HG02798 (cell line): ENCODE results near the gene RELCH.

Source experiments
- ATAC-seq: cut with Tn5 transposase; IDR thresholded peaks from one replicate; pipeline ENCODE4 v1.9.1; 2021; ENCODE audit warnings: mild to moderate bottlenecking; ENCODE audit not compliant: unreplicated experiment, poor library complexity

Gene RELCH

GRCh38 chr18:62312851-62313250, 125.8 kb downstream of the RELCH start:
- ATAC-seq, result peak; percentile 57

DNA sequence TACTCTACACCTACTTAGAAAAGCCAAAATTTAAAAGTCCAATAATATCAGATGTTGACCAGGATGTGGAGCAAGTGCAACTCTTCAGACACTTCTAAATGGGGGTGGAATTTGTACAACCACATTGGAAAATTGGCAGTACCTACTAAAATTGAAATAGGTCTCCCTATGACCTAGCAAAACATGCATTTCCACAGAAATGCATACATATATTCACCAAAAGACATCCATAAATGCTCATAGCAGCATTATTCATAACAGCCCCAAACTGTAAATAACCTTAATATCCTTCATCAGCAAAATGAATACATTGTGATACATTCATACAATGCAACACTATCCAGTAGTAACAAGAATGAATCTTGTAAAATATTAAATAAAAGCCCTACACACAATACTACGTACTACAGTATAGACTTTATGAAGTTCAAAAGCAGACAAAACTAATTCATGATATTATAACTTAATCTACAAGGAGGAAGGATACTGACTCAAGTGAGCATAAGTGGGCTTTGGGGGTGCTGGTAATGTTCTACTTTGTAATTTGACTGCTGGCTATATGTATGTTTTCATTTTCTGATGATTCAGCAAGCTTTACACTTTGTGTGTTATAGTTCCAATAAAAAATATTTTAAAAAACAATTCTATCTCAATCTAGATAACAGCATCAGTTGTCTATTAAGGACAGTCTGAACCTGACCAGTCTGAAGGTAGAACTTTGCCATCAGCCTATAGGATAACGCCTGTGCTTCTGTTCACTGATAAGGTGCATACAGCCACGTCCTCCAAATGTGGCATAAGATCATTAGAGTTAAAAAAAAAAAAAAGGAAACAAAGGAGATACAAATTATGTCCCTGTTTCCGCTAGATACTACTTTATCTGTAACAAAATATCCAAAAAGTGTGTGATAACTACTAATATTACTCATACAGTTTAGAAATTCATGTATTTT, 131.4 kb downstream of the RELCH start:
- no peak for ATAC-seq

DNA sequence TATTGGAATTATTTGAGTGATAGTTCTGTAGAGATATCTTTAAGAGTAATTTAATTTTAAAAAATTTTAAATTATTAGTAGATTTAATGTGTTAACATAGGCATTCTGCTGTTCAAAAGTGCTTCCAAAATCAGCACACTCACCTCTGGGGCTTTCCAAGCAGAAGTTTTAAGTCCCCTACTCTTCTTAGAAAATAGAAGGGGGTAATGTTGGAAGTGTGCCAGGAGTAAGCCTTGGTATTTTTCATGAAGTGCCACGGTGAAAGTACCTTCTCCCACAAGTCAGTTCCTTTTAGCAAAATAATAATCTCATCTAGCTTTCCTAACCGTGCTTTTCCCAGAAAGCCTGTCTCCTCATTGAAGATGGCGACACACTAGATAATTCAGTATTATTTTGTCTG, 134.1 kb downstream of the RELCH start:
- no peak for ATAC-seq

DNA sequence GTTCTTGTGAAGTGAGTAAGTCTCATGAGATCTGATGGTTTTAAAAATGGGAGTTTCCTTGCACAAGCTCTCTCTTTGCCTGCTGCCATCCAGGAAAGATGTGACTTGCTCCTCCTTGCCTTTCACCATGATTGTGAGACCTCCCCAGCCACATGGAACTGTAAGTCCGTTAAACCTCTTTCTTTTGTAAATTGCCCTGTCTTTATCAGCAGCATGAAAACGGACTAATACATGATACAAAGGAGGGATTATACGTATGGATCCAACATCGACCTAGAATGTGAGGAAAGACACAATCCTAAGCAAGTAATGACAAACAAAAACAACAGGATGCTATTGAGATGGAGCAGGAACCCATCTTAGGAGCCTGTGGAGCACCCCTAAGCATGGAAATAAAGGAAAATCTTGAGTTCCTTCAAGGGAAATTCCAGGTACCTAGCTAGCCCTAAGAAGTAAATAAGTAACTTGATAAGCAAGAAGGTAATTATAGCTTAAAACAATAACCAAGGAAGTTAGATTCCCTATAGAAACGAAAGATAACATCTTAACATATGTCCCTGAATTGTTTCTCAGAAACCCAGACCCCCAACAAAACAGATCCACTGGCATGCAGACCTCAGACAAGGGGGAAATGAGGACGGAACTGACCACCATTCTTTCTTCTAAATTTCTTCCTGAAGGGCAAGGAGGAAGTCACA, 136.6 kb downstream of the RELCH start:
- ATAC-seq, result no peak

- ATAC-seq, result no peak
These were observed 137.2 kb downstream of the RELCH start for GRCh38 chr18:62324181-62324828.

DNA sequence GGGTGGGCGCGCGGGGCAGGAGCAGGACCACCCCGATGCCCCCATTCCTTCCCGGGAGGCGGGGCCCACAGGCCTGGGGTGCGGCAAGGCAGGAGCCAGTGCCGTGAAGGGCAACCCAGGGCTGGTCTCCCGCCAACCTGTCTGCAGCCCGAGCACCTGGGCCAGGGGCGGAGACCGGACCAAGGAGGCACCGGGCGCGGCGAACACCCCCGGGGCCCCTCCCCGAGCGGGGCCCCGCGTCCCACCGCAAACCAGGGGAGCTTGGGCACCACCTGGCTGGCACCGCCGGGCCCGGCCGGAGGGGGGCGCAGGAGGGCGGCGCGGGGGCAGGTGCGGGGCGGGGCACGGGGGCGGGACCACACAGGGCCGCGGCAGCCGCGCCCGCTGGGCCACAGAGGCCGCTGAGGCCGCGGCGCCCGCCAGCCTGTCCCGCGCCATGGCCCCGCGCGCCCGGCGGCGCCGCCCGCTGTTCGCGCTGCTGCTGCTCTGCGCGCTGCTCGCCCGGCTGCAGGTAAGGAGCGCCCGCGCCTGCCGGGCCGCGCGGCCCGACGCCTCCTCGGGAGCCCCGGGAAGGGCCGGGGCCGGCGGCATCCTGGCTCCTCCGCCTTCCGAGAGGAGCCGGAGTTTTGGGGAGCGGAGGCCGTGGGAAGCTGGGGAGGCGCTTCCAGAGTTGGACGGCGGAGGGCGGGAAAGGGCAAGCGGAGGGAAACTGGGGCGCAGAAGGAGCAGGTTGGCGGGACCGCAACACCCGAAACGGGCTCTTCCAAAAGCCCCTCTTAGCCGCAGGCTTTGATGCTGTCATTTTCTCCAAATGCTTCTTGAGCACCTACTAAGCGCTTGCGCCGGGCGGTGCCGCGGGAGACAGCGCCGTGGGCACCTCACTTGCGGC, 138.1 kb downstream of the RELCH start, which contains the start of gene TNFRSF11A:
Gene TNFRSF11A, plus strand, starts transcription at position 394 of the 889 bp plus-strand sequence. Its CDS starts 43 bp downstream, at position 437.
- peak; percentile 66 for ATAC-seq

DNA sequence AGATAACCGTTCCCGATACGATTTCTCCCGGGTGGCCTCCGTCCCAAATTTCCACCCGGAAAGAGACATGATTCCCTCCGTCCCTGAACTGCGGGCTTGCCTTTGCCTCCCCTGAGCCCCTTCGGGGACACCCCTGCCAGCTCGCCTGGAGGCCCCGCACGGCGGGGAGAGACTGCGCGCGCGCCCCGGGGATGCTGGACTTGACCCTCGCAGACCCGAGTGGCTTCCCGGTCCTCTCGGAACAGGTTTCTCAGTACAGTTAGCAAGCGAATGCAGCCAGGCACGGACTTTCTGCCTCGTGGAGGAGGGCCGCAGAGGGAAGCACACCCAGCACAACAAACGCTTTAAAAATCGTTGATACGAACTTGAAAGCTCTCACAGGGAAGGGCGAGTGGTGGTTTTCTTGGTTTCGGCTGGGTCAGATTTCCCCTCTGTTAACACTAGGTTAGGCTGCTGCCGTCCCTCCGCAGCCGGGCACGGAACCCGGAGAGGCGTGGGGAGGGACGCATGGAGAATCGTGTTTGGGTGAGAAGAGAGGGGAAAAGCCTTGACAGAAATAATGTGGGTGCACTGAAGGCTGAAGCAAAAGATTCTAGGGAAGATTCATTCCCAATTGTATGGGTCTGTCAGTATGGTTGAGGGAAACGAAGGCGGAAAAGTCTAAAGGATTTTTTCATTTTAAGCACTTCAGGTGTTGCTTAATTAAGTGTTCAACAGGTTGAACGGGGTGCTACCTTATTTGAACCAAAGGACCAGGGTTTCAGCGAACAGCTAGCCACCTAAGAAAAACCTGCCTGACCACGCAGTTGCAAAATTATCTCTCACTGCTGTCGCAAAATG, 139.0 kb downstream of the RELCH start:
- peak; percentile 23 for ATAC-seq

- no peak for ATAC-seq
These were observed 139.7 kb downstream of the RELCH start for GRCh38 chr18:62326646-62327348.

DNA sequence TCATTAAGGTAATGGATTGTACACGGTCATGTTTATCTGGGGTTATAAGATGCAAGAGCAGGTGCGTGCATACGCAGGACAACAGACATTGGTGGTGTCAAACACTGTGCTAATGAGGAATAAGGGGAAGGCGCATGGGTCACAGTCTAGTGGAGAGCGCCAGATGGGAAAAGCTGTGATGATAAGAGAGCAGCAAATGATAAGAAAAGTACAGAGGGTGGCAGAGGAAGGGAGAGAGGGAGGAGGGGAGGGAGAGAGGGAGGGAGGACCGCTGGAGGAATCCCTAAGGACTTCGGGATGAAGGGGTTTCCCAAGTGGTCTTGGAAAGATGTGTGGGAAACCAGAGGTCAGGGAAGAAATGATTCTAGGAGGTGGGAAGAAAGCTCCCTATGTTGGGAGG, 140.9 kb downstream of the RELCH start:
- ATAC-seq, result no peak

- ATAC-seq, result no peak
These were observed 141.8 kb downstream of the RELCH start for GRCh38 chr18:62328586-62329525.

DNA sequence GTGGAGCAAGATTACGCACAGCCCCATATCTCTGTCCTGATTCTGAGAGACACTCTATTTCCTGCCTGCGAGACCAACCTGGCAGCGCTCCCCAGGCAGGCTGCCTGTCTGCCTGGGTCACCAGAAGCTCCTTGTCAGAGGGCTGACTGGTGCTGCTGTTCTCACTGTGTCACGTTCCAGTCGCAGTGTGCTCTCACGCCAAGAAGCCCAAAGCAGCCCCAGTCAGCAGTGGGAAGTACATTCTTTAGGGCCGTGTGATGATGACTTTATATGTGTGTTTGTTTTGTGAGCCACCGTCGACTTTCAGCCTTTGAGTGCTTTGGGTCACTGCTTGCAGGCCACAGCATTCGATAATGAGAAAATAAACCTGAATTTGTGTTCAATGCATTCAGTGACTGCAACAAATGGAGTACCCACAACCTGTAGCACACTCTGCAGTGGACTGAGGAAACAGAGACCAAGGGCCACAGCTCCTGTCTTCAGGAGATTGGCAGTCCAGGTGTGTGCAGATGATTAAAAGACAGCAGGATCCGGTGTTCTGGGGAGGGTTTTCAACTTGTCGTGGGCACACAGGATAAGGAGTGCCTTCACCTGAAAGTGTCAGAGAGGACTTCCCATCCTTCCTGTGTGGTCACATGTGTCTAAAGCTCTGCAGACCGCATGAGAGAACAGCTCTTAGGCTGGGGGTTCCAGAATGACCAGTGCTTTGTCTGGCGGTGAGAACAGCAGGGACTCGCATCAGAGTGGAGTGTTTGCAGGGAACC, 142.8 kb downstream of the RELCH start:
- ATAC-seq, result peak; percentile 27

- no peak for ATAC-seq
These were observed 143.6 kb downstream of the RELCH start for GRCh38 chr18:62330650-62331049.

- ATAC-seq, result peak; percentile 44
These were observed 144.7 kb downstream of the RELCH start for GRCh38 chr18:62331581-62332356.

DNA sequence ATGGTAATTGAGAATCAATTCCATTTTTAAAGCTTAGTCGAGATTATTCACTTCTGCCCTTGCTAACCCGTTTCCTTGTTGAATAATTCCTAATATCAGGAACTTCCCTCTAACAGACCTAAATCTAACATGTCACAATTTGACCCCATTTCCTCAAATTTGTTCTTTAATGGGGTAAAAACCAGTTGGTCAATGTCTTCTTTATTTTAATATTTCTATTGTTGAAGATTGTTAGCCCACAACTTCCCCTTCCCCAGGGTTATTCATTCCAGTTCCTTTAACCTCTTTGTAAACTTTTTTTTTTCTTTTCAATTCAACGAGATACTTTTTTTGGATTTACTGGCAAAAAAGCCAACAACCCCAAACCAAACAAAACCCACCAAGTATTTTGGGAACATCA, 145.4 kb downstream of the RELCH start:
- ATAC-seq, result no peak

DNA sequence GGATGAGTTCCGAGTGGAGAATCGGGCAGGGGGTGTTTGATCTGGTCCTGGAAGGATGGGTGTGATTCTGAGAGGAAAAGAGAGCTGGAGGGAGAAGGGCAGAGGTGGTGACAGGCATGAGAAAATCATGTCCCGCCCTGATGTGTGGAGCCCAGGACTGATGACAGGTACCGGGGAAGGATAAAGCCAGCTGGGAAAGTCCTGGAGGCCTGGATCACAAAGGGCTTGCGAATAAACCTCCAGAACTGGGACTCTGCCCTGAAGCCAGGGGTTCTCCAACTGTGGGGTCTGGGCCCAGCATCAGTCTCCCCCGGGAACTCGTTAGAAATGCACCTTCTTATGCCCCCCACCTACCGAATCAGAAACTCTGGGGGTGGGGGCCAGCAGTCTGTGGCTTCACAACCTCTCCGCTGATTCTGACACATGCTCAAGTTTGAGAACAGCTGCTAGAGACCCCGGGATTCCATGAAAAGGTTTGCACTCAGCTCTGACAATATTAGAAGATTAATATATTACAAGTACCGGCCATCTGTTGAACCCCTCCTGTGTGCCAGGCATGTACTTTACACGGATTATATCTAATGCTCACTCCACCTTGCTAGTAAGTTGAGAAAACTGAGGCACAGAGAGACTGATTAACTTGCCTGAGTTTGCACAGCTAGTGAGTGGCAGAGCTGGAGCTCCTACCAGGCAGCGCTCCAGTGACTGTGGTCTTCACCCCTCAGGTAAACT, 146.1 kb downstream of the RELCH start:
- ATAC-seq, result no peak
